Adipocyte (in vitro differentiated cells): ENCODE measurements around the gene PHLDB2.

Experiments
- DNase-seq: peaks from one replicate; pipeline ENCODE4 v3.0.0-alpha.2; 2015; ENCODE audit warnings: low read depth
- H3K27me3 ChIP-seq: replicated peaks from 2 replicates; pipeline ENCODE4 v1.7.0; 2013; ENCODE audit warnings: mild to moderate bottlenecking, low read length, moderate library complexity; ENCODE audit not compliant: control insufficient read depth, insufficient read depth
- H3K36me3 ChIP-seq: 2 replicates; pipeline ENCODE4 v1.7.0; 2013; ENCODE audit warnings: low read length, mild to moderate bottlenecking, moderate library complexity; ENCODE audit not compliant: control insufficient read depth, insufficient read depth, severe bottlenecking
- H3K4me1 ChIP-seq: 2 replicates; pipeline ENCODE4 v1.7.0; 2013; ENCODE audit warnings: mild to moderate bottlenecking, low read length, moderate library complexity; ENCODE audit not compliant: control insufficient read depth, insufficient read depth
- H3K4me3 ChIP-seq: 2 replicates; pipeline ENCODE4 v1.7.0; 2013; ENCODE audit warnings: mild to moderate bottlenecking, low read length, moderate library complexity
- H3K9ac ChIP-seq: 2 replicates; pipeline ENCODE4 v1.7.0; 2013; ENCODE audit warnings: mild to moderate bottlenecking, low read length, moderate library complexity
- H3K9me3 ChIP-seq: 2 replicates; pipeline ENCODE4 v1.7.0; 2013; ENCODE audit warnings: mild to moderate bottlenecking, low read length, moderate library complexity; ENCODE audit not compliant: control insufficient read depth

Gene PHLDB2

DNA sequence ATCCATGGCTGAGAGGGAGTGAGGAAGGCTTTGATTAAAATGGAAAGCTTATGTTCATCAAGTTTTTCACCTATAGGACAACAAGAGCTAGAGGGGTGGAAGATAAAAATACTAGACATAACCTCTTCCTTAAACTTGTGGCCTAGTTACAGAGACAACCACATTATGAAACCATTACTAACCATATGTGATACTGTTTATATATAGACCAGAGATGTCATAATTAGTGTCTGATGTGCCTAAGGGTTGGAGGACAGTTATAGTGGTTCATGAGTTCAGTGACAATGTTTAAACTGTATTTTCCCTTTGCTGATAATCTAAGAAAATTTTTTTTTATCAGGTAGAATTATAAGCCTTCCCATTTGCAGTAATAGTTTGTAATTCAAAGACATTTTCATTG, 23.7 kb downstream of the PHLDB2 start:
- H3K9ac ChIP-seq = no peak overlapping the region
- H3K27me3 ChIP-seq = no peaks in the 10 kb centered on the region
- peaks cover 27% of the 10 kb centered on the region for H3K36me3 ChIP-seq
- no peak for DNase-seq
- H3K4me3 ChIP-seq = no peak overlapping the region
- peaks cover 8% of the 10 kb centered on the region for H3K9me3 ChIP-seq
- H3K4me1 ChIP-seq = no peaks in the 10 kb centered on the region

GRCh38 chr3:111884411-111885018, 25.4 kb downstream of the PHLDB2 start:
- H3K27me3 ChIP-seq = no peaks in the 10 kb centered on the region
- H3K9ac ChIP-seq = no peak overlapping the region
- H3K36me3 ChIP-seq = peaks cover 35% of the 10 kb centered on the region
- no peak for DNase-seq
- no peak overlapping the region for H3K4me3 ChIP-seq
- H3K4me1 ChIP-seq = no peaks in the 10 kb centered on the region
- H3K9me3 ChIP-seq = peaks cover 8% of the 10 kb centered on the region

DNA sequence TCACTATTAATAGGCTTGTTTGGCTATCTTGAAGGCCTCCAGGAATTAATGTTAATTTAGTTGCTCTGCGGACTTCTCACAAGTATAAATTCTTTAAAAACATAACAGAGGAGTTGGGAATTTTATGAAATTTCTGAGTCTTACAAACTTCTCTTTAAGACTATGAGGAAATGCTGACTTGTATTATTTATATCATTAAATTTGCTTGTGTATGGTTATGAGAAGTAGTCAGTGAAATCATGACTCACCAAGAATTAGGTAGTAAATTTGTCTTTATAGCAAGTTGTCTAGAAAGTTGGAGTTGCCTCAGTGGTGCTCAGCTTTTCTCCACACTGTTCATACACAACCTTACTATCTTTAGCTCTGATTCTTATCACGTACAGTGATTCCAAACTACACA, 26.5 kb downstream of the PHLDB2 start:
- Histone ChIP-seq H3K9me3 (peaks cover 8% of the 10 kb centered on the region), H3K4me3 (no peak overlapping the region), H3K27me3 (no peaks in the 10 kb centered on the region), H3K36me3 (peaks cover 40% of the 10 kb centered on the region), H3K4me1 (no peaks in the 10 kb centered on the region), H3K9ac (no peak overlapping the region)
- DNase-seq = no peak

GRCh38 chr3:111890051-111890580, 31.1 kb downstream of the PHLDB2 start:
- Histone ChIP-seq H3K36me3 (peaks cover 34% of the 10 kb centered on the region), H3K9me3 (no peaks in the 10 kb centered on the region), H3K4me1 (no peaks in the 10 kb centered on the region), H3K9ac (no peak overlapping the region), H3K4me3 (no peak overlapping the region), H3K27me3 (no peaks in the 10 kb centered on the region)
- no peak for DNase-seq

DNA sequence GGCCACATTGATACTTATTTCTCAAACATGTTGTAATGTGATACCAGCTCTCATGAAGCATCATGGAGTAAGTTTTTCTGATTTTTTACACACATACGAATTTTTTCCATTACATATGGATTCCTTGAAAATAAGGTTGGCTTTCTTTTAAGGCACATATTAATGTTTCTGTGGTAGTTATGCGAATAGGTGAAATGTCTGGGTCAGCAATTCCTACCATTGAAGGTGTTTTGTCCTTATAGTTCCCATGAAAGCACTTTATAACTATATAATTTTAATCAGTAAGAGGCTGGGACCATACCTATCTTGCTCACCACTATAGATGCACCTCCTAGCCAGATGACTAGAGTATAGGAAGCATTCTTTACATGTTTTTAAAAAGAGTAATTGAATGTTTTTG, 33.0 kb downstream of the PHLDB2 start:
- DNase-seq = no peak
- H3K4me3 ChIP-seq = no peak overlapping the region
- peaks cover 19% of the 10 kb centered on the region for H3K36me3 ChIP-seq
- no peaks in the 10 kb centered on the region for H3K9me3 ChIP-seq
- no peak overlapping the region for H3K9ac ChIP-seq
- no peaks in the 10 kb centered on the region for H3K4me1 ChIP-seq
- no peaks in the 10 kb centered on the region for H3K27me3 ChIP-seq

DNA sequence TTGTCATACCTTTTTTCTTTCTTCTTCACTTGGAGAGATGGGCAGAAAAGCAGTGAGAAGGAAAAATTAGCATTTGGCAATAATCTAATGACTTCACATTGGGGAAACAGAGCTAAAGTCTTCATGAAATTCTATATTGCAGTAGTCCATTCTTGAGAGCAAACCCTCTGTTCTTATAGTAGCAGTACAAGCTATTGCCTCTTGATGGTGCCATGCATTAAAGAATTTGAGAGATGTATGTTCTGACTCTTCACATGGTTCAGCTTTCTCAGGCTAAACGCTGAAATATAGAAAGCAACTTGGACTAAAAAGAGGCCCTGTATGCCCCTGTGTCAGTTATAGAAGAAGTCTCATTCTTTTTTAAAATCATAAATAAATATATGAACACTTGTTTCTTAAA, 36.0 kb downstream of the PHLDB2 start:
- Histone ChIP-seq H3K9ac (no peak overlapping the region), H3K36me3 (peaks cover 12% of the 10 kb centered on the region), H3K4me1 (no peaks in the 10 kb centered on the region), H3K9me3 (peaks cover 5% of the 10 kb centered on the region), H3K27me3 (no peaks in the 10 kb centered on the region), H3K4me3 (no peak overlapping the region)
- DNase-seq = peak; percentile 58

GRCh38 chr3:111899966-111900365, 40.9 kb downstream of the PHLDB2 start:
- H3K9me3 ChIP-seq = peaks cover 5% of the 10 kb centered on the region
- H3K4me3 ChIP-seq = no peak overlapping the region
- H3K9ac ChIP-seq = no peak overlapping the region
- DNase-seq = no peak
- peaks cover 22% of the 10 kb centered on the region for H3K4me1 ChIP-seq
- H3K36me3 ChIP-seq = peaks cover 6% of the 10 kb centered on the region
- H3K27me3 ChIP-seq = no peaks in the 10 kb centered on the region

- Histone ChIP-seq H3K36me3 (peaks cover 19% of the 10 kb centered on the region), H3K4me3 (no peak overlapping the region), H3K9ac (no peak overlapping the region), H3K27me3 (no peaks in the 10 kb centered on the region), H3K9me3 (peaks cover 5% of the 10 kb centered on the region), H3K4me1 (peaks cover 22% of the 10 kb centered on the region)
- DNase-seq = peak; percentile 37
Observed at GRCh38 chr3:111901637-111902036, 42.6 kb downstream of the PHLDB2 start.

GRCh38 chr3:111902534-111902933, 43.5 kb downstream of the PHLDB2 start:
- DNase-seq = no peak
- no peak overlapping the region for H3K4me3 ChIP-seq
- peaks cover 5% of the 10 kb centered on the region for H3K9me3 ChIP-seq
- H3K9ac ChIP-seq = no peak overlapping the region
- peaks cover 22% of the 10 kb centered on the region for H3K4me1 ChIP-seq
- peaks cover 20% of the 10 kb centered on the region for H3K36me3 ChIP-seq
- no peaks in the 10 kb centered on the region for H3K27me3 ChIP-seq

DNA sequence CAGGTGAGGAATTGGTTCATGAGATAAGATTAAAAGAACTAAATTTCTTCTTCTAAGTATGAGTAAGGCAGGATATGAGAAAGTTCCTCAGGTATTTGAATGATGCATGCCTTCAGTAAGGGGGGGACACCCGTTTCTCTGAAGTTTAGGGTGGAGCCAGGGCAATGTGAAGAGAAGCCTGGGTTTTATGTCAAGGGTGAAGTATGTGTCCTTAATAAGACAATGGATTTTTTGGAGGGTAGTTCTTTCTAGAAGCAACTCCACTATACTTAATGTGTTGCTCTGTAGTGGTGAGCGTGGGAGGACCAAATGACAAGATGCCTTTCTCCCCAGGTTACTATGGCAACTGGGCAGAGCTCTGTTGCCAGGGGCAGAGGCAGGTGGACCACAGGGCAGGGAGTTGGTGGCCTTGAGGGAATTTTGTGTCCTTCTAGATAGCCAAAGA, 44.0 kb downstream of the PHLDB2 start:
- Histone ChIP-seq H3K4me1 (peaks cover 26% of the 10 kb centered on the region), H3K36me3 (peaks cover 20% of the 10 kb centered on the region), H3K27me3 (no peaks in the 10 kb centered on the region), H3K9ac (no peak overlapping the region), H3K9me3 (peaks cover 5% of the 10 kb centered on the region), H3K4me3 (no peak overlapping the region)
- DNase-seq = peak; percentile 51

GRCh38 chr3:111904376-111905241, 45.5 kb downstream of the PHLDB2 start:
- Histone ChIP-seq H3K9me3 (peaks cover 2% of the 10 kb centered on the region), H3K4me1 (peaks cover 34% of the 10 kb centered on the region), H3K9ac (peak overlapping the region; percentile 5), H3K36me3 (peaks cover 14% of the 10 kb centered on the region), H3K4me3 (peak overlapping the region; percentile 5), H3K27me3 (no peaks in the 10 kb centered on the region)
- DNase-seq = peak; percentile 86
